Trophoblast cell (in vitro differentiated cells and primary cell): ENCODE measurements around the gene C19orf25.
A peak's percentile ranks its signal among the peaks of the same experiment; 100 is the strongest.
"Not testable (repeated sequence)": the region's sequence is repeated elsewhere in the genome, so short reads cannot be mapped to it uniquely, and the experiment has no call there.

ENCODE experiments used
- DNase-seq, 2 donors: peaks; one replicate each; pipeline ENCODE4 v3.0.0-alpha.2; 2016
- H2AFZ ChIP-seq: 2 replicates; pipeline ENCODE4 v1.6.1; 2013; ENCODE audit warnings: low read length, moderate library complexity, mild to moderate bottlenecking; ENCODE audit not compliant: insufficient read depth, poor library complexity
- H2AK5ac ChIP-seq: 2 replicates; pipeline ENCODE4 v1.6.1; 2013; ENCODE audit warnings: mild to moderate bottlenecking, low read length
- H2BK120ac ChIP-seq: 2 replicates; pipeline ENCODE4 v1.6.1; 2013; ENCODE audit warnings: low read length, mild to moderate bottlenecking, moderate library complexity; ENCODE audit not compliant: insufficient read depth, poor library complexity
- H2BK12ac ChIP-seq: 2 replicates; pipeline ENCODE4 v1.6.1; 2013; ENCODE audit warnings: mild to moderate bottlenecking, low read length, moderate library complexity
- H2BK5ac ChIP-seq: 2 replicates; pipeline ENCODE4 v1.6.1; 2013; ENCODE audit warnings: low read length, low read depth, moderate library complexity, mild to moderate bottlenecking; ENCODE audit not compliant: poor library complexity
- H3K14ac ChIP-seq: 2 replicates; pipeline ENCODE4 v1.6.1; 2013; ENCODE audit warnings: mild to moderate bottlenecking, low read length
- H3K18ac ChIP-seq: 2 replicates; pipeline ENCODE4 v1.6.1; 2013; ENCODE audit warnings: mild to moderate bottlenecking, low read length
- H3K23ac ChIP-seq: 2 replicates; pipeline ENCODE4 v1.6.1; 2013; ENCODE audit warnings: low read length
- H3K27ac ChIP-seq: 2 replicates; pipeline ENCODE4 v1.5.1; 2013; ENCODE audit warnings: low read depth, mild to moderate bottlenecking, inconsistent platforms, low read length, moderate library complexity
- H3K27me3 ChIP-seq: 2 replicates; pipeline ENCODE4 v1.6.1; 2013; ENCODE audit warnings: inconsistent platforms, mild to moderate bottlenecking, low read length, moderate library complexity; ENCODE audit not compliant: insufficient read depth
- H3K36me3 ChIP-seq, 2 experiments: 1 replicate in 1 of 2; 2 replicates in 1 of 2; pipeline ENCODE4 v1.6.1; 2013; ENCODE audit warnings: low read length in 2 of 2, mild to moderate bottlenecking in 2 of 2, moderate library complexity in 1 of 2; ENCODE audit not compliant: insufficient read depth in 2 of 2, control insufficient read depth in 1 of 2
- H3K4ac ChIP-seq: 2 replicates; pipeline ENCODE4 v1.6.1; 2013; ENCODE audit warnings: low read depth, mild to moderate bottlenecking, low read length, moderate library complexity
- H3K4me1 ChIP-seq, 2 experiments: 1 replicate in 1 of 2; 2 replicates in 1 of 2; pipeline ENCODE4 v1.6.1; 2013; ENCODE audit warnings: low read length in 2 of 2, mild to moderate bottlenecking in 2 of 2, moderate library complexity in 1 of 2; ENCODE audit not compliant: insufficient read depth in 2 of 2, control insufficient read depth in 1 of 2
- H3K4me2 ChIP-seq: 2 replicates; pipeline ENCODE4 v1.6.1; 2013; ENCODE audit warnings: inconsistent platforms, mild to moderate bottlenecking, low read length, moderate library complexity
- H3K4me3 ChIP-seq: 2 replicates; pipeline ENCODE4 v1.5.1; 2013; ENCODE audit warnings: mild to moderate bottlenecking, low read depth, low read length, inconsistent platforms
- H3K79me1 ChIP-seq: one replicate; pipeline ENCODE4 v1.6.1; 2013; ENCODE audit warnings: low read length
- H3K79me2 ChIP-seq: 2 replicates; pipeline ENCODE4 v1.6.1; 2013; ENCODE audit warnings: low read length, mild to moderate bottlenecking; ENCODE audit not compliant: control insufficient read depth, insufficient read depth, poor library complexity
- H3K9ac ChIP-seq: 2 replicates; pipeline ENCODE4 v1.6.1; 2013; ENCODE audit warnings: mild to moderate bottlenecking, low read length
- H3K9me3 ChIP-seq: 2 replicates; pipeline ENCODE4 v1.6.1; 2013; ENCODE audit warnings: low read depth, mild to moderate bottlenecking, control low read depth, inconsistent platforms, low read length; ENCODE audit not compliant: insufficient read depth
- H4K12ac ChIP-seq: 2 replicates; pipeline ENCODE4 v1.6.1; 2013; ENCODE audit warnings: low read depth, mild to moderate bottlenecking, low read length, moderate library complexity
- H4K8ac ChIP-seq: 2 replicates; pipeline ENCODE4 v1.6.1; 2013; ENCODE audit warnings: low read depth, mild to moderate bottlenecking, low read length, moderate library complexity
- H4K91ac ChIP-seq: one replicate; pipeline ENCODE4 v1.6.1; 2013; ENCODE audit warnings: low read depth, mild to moderate bottlenecking, low read length, moderate library complexity
- whole genome bisulfite sequencing: extraction: QIAGEN DNeasy Blood & Tissue Kit; methylation state at CpG from one replicate; pipeline ENCODE4 v1.1.7; 2013; ENCODE audit warnings: missing lambda C conversion rate; ENCODE audit not compliant: insufficient read length, insufficient coverage; ENCODE audit errors: extremely low coverage; 5-methylcytosine and 5-hydroxymethylcytosine counted together

The C19orf25 gene

GRCh38 chr19:1439525-1440417 lies 39.2 kb downstream of the C19orf25 start:
- not testable (repeated sequence) for H3K14ac ChIP-seq, H3K27ac ChIP-seq, H3K4me1 ChIP-seq, H3K18ac ChIP-seq, H4K91ac ChIP-seq, H2BK5ac ChIP-seq, H3K79me1 ChIP-seq, H2BK12ac ChIP-seq, DNase-seq, H3K9me3 ChIP-seq, H3K27me3 ChIP-seq, H2AFZ ChIP-seq, H2AK5ac ChIP-seq, H3K23ac ChIP-seq, H4K12ac ChIP-seq, H4K8ac ChIP-seq, H2BK120ac ChIP-seq
- Histone ChIP-seq H3K79me2 (peaks cover 14% of the 10 kb centered on the region), H3K36me3 (peaks cover 39 to 42% of the 10 kb centered on the region in 2 experiments), H3K4me3 (peak overlapping the region; percentile 55), H3K4me2 (peak overlapping the region; percentile 59), H3K9ac (peak overlapping the region; percentile 76), H3K4ac (peak overlapping the region; percentile 99)
- no CpG with 5 or more reads among the region's 57 CpGs for WGBS

GRCh38 chr19:1438933-1439354 lies 40.1 kb downstream of the C19orf25 start:
- no CpG with 5 or more reads among the region's 26 CpGs for WGBS
- Histone ChIP-seq H3K4me1 (peaks cover 6 to 9% of the 10 kb centered on the region in 2 experiments), H2BK12ac (no peak overlapping the region), H4K12ac (no peak overlapping the region), H3K18ac (no peak overlapping the region), H3K4ac (peak overlapping the region; percentile 99), H2BK120ac (no peak overlapping the region), H3K9me3 (no peaks in the 10 kb centered on the region), H3K36me3 (peaks cover 48 to 50% of the 10 kb centered on the region in 2 experiments), H3K79me1 (peaks cover 6% of the 10 kb centered on the region), H3K4me2 (peak overlapping the region; percentile 59), H2AFZ (no peak overlapping the region), H3K4me3 (peak overlapping the region; percentile 97), H2BK5ac (peak overlapping the region; percentile 96), H3K14ac (peak overlapping the region; percentile 93), H4K91ac (peak overlapping the region; percentile 94), H3K79me2 (peaks cover 14% of the 10 kb centered on the region), H3K9ac (peak overlapping the region; percentile 99), H2AK5ac (peak overlapping the region; percentile 65), H3K27ac (no peak overlapping the region), H3K27me3 (no peaks in the 10 kb centered on the region), H3K23ac (no peak overlapping the region), H4K8ac (peak overlapping the region; percentile 97)
- DNase-seq, result no peak

- H3K9me3 ChIP-seq, result no peaks in the 10 kb centered on the region
- H4K12ac ChIP-seq, result peak within 1 kb of the TSS; percentile 94
- peak within 1 kb of the TSS; percentile 93 for H3K14ac ChIP-seq
- H3K79me2 ChIP-seq, result peaks cover 14% of the 10 kb centered on the region
- peak within 1 kb of the TSS; percentile 65 for H3K27ac ChIP-seq
- H3K18ac ChIP-seq, result peak within 1 kb of the TSS; percentile 100
- peak within 1 kb of the TSS; percentile 97 for H3K4me3 ChIP-seq
- H3K4ac ChIP-seq, result peak within 1 kb of the TSS; percentile 99
- H2BK120ac ChIP-seq, result peak within 1 kb of the TSS; percentile 48
- peak within 1 kb of the TSS; percentile 85 for H2AFZ ChIP-seq
- H3K9ac ChIP-seq, result peak within 1 kb of the TSS; percentile 99
- peak within 1 kb of the TSS; percentile 20 for H2BK12ac ChIP-seq
- peak within 1 kb of the TSS; percentile 65 for H2AK5ac ChIP-seq
- H4K91ac ChIP-seq, result peak within 1 kb of the TSS; percentile 94
- H3K36me3 ChIP-seq, result peaks cover 54 to 57% of the 10 kb centered on the region in 2 experiments
- peak; percentile 94 to 99 for DNase-seq
- no CpG with 5 or more reads among the region's 100 CpGs for WGBS
- H4K8ac ChIP-seq, result peak within 1 kb of the TSS; percentile 97
- H3K79me1 ChIP-seq, result peaks cover 6% of the 10 kb centered on the region
- H3K4me1 ChIP-seq, result peaks cover 6 to 9% of the 10 kb centered on the region in 2 experiments
- H3K4me2 ChIP-seq, result peak within 1 kb of the TSS; percentile 59
- peak within 1 kb of the TSS; percentile 96 for H2BK5ac ChIP-seq
- H3K23ac ChIP-seq, result no peak within 1 kb of the TSS
- no peaks in the 10 kb centered on the region for H3K27me3 ChIP-seq
These were observed 40.7 kb downstream of the C19orf25 start, which contains the start of gene RPS15 for GRCh38 chr19:1438035-1438932. RPS15 (plus strand) TSS chr19:1438396; CDS start chr19:1438426, 30 bp downstream.

- no peaks in the 10 kb centered on the region for H3K9me3 ChIP-seq
- H3K18ac ChIP-seq, result no peak overlapping the region
- no CpG with 5 or more reads among the region's 8 CpGs for WGBS
- H4K12ac ChIP-seq, result no peak overlapping the region
- no peak overlapping the region for H3K9ac ChIP-seq
- H3K4me1 ChIP-seq, result peaks cover 6 to 9% of the 10 kb centered on the region in 2 experiments
- H4K91ac ChIP-seq, result no peak overlapping the region
- H2AK5ac ChIP-seq, result no peak overlapping the region
- no peak overlapping the region for H3K4ac ChIP-seq
- no peak overlapping the region for H3K27ac ChIP-seq
- no peak overlapping the region for H3K14ac ChIP-seq
- H3K36me3 ChIP-seq, result peaks cover 58 to 60% of the 10 kb centered on the region in 2 experiments
- no peak overlapping the region for H3K4me3 ChIP-seq
- peaks cover 14% of the 10 kb centered on the region for H3K79me2 ChIP-seq
- no peaks in the 10 kb centered on the region for H3K27me3 ChIP-seq
- no peak overlapping the region for H3K4me2 ChIP-seq
- no peak overlapping the region for H2BK5ac ChIP-seq
- H2AFZ ChIP-seq, result no peak overlapping the region
- no peak overlapping the region for H3K23ac ChIP-seq
- no peak for DNase-seq
- no peak overlapping the region for H2BK120ac ChIP-seq
- H3K79me1 ChIP-seq, result peaks cover 6% of the 10 kb centered on the region
- no peak overlapping the region for H4K8ac ChIP-seq
- H2BK12ac ChIP-seq, result no peak overlapping the region
These were observed 41.4 kb downstream of the C19orf25 start for GRCh38 chr19:1437609-1438008.
